ENCODE results near the gene PCDHB2. TPM values are rescaled to one million over a fixed set of nuclear protein-coding genes. Genes with fewer than 3 reads are reported as not detected.
"Not testable (repeated sequence)": the region's sequence is repeated elsewhere in the genome, so short reads cannot be mapped to it uniquely, and the experiment has no call there.

Gene PCDHB2
- total RNA-seq: not detected

DNA sequence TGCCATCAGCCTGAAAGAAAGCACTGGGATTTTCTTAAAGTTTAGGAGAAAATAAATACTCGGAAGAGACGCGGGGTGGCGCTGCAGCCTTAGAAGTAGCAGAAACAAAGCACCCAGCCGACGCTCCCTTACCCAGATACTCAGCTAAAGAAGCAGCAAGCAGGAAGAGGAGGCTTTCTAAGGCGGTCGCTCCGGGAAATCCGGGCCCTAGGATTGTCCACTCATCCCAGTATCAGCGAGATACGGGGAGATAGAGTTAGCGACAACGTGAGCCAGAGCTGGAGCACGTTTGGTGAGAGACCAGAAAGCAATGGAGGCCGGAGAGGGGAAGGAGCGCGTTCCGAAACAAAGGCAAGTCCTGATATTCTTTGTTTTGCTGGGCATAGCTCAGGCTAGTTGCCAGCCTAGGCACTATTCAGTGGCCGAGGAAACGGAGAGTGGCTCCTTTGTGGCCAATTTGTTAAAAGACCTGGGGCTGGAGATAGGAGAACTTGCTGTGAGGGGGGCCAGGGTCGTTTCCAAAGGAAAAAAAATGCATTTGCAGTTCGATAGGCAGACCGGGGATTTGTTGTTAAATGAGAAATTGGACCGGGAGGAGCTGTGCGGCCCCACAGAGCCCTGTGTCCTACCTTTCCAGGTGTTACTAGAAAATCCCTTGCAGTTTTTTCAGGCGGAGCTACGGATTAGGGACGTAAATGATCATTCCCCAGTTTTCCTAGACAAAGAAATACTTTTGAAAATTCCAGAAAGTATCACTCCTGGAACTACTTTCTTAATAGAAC is at the start of gene PCDHB2:
Gene PCDHB2 (plus strand): TSS at position 135 of the 782 bp plus-strand sequence. CDS start 176 bp downstream, at position 311.
- ChIA-PET CTCF (no interaction called here), POLR2A (no interaction called here)

DNA sequence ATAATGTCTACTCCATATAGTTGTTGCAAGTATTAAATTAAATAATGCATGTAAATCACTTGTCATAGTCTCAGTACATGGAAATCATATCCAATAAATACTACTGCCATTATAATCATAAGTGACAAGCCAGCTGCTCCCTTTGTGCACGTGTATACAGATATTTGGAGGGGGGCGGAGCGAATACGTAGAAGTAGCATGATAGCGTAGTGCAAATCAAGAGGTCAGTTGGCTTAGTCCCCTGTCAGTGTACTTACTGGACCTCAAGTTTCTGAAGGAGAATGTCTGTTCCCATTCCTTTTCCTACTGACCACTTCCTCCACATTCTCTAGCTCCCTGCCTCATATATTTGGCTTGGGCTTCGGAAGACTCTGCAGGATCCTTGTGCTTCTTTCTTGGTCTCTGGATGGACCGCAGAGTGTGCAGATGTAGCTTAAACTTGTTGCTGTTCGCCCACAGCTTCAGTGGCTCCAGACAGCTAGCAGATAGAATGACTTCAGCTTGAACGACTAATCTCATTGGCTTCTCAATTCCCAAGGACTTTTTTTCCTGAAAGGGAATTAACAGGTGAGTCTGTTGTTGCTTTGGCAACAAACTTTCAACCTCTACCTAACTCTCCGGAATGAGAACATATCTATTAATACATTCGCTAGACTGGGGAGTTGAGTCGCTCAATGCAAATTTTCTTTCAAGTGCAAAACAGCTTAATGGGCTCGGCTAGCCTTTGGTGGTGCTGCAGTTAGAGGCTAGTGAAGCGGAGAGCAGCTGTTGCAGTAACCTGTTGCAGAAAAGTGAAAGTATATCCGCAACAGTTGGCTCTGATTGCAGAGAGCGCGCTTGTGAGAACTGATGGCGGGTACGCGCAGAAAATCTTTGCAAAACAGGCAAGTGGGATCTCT is 43.5 kb upstream of the PCDHB2 start, which contains the start of gene PCDHB1:
Gene PCDHB1 (plus strand): TSS at position 753 of the 899 bp plus-strand sequence. CDS start 97 bp downstream, at position 850.
- POLR2A ChIA-PET: no interaction called here
- CTCF ChIA-PET: no interaction called here

DNA sequence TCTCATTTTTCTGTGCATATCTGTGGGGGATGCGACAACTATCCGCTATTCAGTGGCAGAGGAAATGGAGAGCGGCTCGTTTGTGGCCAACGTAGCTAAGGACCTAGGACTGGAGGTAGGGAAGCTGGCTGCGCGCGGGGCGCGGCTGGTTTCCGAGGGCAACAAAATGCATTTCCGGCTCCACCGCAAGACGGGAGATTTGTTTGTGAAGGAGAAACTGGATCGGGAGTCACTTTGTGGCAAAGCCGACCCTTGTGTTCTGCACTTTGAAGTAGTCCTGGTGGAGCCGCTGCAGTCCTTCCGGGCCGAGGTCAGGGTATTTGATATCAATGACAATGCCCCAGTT is 42.9 kb upstream of the PCDHB2 start:
- ChIA-PET CTCF (no interaction called here), POLR2A (no interaction called here)

DNA sequence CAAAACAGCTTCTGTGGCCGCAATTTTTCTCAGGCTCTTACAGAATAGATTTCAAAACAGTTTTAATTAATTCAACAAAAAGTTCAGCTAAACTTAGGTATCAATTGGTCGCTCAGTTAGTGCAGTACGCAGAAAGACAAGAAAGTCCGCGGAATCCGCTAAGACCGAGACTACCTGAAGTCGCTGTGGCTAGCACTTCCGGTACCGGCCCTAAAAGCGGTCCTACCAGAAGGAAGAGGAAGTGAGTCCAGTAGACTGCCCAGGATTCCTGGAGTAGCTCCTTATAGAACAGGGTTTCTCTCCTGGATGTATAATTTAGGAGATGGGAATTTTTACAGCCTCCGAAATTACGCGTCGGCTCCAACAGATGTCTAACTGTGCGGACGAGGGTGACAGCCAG is 16.6 kb upstream of the PCDHB2 start:
- CTCF ChIA-PET: no interaction called here
- POLR2A ChIA-PET: no interaction called here

DNA sequence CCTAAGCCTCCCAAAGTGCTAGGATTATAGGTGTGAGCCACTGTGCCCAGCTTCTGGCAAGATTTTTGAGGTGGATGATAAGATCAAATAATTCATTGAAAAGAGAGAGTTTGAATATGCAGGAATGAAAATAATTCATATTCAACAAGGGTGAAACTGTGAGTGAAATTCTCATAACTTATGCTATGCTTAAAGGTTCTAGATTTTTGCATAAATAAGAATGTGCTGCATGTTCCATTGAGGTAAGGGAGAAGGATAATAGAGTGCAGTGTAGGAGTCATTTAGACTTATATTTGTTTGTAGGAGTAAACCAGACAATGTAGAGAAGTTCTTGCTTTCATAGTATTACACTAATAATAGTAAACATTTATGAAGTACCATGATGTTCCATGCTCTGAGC is 12.2 kb upstream of the PCDHB2 start:
- CTCF ChIA-PET: interaction anchor here (0.7 kb wide), 1 partner anchor 344 kb away, joined by 5 read pairs; no protein-coding TSS in a partner anchor
- POLR2A ChIA-PET: no interaction called here

DNA sequence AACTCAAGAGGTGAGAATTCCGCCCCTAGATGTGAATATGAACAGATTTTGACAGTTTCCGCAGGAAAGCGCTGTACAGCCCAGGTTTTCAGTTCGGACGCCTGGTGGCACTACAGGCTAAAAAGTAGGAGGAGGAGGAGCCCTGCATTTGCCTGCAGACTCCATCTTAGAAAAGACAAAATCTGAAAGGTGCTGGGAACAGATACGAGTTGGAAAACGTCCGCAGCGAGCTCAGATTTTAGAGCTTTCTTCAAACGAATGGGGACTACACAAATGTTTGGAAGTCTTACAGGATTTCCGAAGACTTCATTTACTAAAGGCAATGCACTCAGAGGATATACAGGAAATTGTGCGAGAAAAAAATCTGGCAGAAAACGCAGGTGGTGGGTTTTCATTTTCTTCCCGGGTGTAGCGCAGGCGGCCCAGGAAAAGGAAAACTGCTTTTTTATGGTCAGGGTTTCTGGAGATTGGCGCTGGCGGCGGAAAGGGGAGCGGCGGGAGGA is 9.9 kb upstream of the PCDHB2 start:
- ChIA-PET CTCF (no interaction called here), POLR2A (no interaction called here)

DNA sequence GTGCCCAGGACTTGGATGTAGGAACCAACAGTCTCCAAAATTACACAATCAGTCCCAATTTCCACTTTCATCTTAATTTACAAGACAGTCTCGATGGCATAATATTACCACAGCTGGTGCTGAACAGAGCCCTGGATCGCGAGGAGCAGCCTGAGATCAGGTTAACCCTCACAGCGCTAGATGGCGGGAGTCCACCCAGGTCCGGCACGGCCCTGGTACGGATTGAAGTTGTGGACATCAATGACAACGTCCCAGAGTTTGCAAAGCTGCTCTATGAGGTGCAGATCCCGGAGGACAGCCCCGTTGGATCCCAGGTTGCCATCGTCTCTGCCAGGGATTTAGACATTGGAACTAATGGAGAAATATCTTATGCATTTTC is 837 bp downstream of the PCDHB2 start:
- CTCF ChIA-PET: no interaction called here
- POLR2A ChIA-PET: no interaction called here

DNA sequence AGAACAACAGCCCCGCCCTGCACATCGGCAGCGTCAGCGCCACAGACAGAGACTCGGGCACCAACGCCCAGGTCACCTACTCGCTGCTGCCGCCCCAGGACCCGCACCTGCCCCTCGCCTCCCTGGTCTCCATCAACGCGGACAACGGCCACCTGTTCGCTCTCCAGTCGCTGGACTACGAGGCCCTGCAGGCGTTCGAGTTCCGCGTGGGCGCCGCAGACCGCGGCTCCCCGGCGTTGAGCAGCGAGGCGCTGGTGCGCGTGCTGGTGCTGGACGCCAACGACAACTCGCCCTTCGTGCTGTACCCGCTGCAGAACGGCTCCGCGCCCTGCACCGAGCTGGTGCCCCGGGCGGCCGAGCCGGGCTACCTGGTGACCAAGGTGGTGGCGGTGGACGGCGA is 1.8 kb downstream of the PCDHB2 start:
- CTCF ChIA-PET, POLR2A ChIA-PET: not testable (repeated sequence)

DNA sequence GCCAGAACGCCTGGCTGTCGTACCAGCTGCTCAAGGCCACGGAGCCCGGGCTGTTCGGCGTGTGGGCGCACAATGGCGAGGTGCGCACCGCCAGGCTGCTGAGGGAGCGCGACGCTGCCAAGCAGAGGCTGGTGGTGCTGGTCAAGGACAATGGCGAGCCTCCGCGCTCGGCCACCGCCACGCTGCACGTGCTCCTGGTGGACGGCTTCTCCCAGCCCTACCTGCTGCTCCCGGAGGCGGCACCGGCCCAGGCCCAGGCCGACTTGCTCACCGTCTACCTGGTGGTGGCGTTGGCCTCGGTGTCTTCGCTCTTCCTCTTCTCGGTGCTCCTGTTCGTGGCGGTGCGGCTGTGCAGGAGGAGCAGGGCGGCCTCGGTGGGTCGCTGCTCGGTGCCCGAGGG is 2.2 kb downstream of the PCDHB2 start:
- POLR2A ChIA-PET, CTCF ChIA-PET: not testable (repeated sequence)

DNA sequence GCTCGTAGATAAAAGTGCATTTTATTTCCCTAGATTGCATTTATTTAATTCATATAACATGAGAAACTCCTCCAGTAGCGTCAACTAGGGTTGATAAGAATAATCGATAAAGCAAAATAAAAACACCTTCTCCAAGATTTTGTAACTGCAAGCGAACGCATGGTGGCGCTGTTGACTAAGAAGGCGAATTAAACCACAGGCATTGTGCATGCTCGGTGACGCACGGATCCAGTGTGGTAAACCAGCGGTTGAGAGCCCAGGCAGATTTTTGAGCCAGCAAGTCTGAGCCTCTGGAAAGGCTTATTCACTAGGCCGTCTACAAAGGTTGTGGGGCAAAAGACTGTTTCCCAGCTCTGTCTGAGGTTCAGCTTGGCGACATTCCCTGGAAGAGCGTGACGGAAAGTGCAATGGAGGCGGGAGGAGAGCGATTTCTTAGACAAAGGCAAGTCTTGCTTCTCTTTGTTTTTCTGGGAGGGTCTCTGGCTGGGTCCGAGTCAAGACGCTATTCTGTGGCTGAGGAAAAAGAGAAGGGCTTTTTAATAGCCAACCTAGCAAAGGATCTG is 5.9 kb downstream of the PCDHB2 start, which contains the start of gene PCDHB3:
Gene PCDHB3 (plus strand): TSS at position 231 of the 563 bp plus-strand sequence. CDS start 177 bp downstream, at position 408.
- CTCF ChIA-PET: no interaction called here
- POLR2A ChIA-PET: no interaction called here

DNA sequence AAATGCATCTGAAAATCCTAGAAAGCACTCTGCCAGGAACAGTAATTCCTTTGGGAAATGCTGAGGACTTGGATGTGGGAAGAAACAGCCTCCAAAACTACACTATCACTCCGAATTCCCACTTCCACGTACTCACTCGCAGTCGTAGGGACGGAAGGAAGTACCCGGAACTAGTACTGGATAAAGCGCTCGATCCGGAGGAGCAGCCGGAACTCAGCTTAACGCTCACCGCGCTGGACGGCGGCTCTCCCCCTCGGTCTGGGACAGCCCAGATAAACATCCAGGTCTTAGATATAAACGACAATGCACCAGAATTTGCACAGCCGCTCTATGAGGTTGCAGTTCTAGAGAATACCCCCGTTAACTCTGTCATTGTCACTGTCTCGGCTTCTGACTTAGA is 6.6 kb downstream of the PCDHB2 start:
- POLR2A ChIA-PET: no interaction called here
- CTCF ChIA-PET: no interaction called here

DNA sequence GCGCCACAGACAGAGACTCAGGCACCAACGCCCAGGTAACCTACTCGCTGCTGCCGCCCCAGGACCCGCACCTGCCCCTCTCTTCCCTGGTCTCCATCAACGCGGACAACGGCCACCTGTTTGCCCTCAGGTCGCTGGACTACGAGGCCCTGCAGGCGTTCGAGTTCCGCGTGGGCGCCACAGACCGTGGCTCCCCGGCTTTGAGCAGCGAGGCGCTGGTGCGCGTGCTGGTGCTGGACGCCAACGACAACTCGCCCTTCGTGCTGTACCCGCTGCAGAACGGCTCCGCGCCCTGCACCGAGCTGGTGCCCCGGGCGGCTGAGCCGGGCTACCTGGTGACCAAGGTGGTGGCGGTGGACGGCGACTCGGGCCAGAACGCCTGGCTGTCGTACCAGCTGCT is 7.7 kb downstream of the PCDHB2 start:
- CTCF ChIA-PET, POLR2A ChIA-PET: not testable (repeated sequence)

DNA sequence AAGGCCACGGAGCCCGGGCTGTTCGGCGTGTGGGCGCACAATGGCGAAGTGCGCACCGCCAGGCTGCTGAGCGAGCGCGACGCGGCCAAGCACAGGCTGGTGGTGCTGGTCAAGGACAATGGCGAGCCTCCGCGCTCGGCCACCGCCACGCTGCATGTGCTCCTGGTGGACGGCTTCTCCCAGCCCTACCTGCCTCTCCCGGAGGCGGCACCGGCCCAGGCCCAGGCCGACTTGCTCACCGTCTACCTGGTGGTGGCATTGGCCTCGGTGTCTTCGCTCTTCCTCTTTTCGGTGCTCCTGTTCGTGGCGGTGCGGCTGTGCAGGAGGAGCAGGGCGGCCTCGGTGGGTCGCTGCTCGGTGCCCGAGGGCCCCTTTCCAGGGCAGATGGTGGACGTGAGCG is 8.1 kb downstream of the PCDHB2 start:
- CTCF ChIA-PET, POLR2A ChIA-PET: not testable (repeated sequence)

DNA sequence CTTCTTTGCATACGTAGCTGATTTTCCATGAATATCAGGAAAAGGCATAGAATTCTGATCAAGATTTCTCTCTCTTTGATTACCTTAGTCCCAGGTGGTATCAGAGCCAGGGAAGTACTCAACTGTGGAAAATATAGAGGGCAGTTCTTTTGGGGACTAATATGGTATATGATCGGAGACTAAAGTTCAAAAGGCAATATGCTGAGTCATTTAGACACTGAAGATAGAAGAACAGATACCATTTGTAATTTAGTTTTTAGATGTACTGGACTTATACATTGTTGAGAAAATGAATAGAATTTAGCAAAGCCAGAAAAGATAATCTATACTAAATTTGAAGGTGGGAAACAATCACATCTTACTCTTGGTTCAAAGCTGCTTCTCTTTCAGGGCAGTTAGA is 10.9 kb downstream of the PCDHB2 start:
- POLR2A ChIA-PET: no interaction called here
- CTCF ChIA-PET: no interaction called here

DNA sequence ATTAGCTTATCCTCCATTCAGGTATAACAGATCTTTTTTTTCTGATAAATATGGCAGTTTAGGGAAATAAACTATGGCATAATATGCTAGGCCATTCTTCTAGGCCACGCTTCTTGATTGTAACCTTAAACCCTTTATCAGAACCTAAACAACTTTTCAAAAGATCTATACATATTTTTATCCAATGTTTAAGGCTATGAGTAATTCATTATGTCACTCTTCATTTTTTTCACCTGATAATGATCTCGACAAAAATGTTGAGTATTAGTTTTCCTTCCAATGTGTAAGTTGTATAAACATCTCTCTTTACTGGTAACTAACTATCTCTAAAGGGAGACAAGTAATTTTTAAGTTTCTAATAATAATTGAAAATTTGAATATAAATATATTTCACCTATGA is 24.8 kb downstream of the PCDHB2 start:
- CTCF ChIA-PET: no interaction called here
- POLR2A ChIA-PET: no interaction called here

DNA sequence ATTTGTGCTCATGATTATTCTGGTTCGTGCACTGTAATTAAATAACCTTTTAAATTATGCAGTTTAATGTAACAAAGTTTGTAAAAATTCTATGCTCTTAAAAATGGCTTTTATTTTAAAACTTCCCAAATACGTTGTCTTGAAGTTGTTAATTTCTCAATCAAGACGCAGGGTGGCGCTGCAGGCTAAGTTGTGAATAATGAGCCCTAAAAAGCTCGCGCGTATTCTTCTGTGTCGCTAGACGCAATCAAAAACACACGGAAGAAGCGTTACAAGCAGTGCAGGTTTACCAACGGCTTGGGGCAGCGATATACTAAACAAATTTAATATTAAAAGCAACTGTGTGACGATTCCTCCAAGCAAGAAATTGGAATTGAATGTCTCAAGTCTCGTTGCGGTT is 27.1 kb downstream of the PCDHB2 start, which contains the start of gene PCDHB4:
Gene PCDHB4 (plus strand): TSS at position 256 of the 400 bp plus-strand sequence. CDS start 181 bp downstream, outside the sequence.
- CTCF ChIA-PET: no interaction called here

DNA sequence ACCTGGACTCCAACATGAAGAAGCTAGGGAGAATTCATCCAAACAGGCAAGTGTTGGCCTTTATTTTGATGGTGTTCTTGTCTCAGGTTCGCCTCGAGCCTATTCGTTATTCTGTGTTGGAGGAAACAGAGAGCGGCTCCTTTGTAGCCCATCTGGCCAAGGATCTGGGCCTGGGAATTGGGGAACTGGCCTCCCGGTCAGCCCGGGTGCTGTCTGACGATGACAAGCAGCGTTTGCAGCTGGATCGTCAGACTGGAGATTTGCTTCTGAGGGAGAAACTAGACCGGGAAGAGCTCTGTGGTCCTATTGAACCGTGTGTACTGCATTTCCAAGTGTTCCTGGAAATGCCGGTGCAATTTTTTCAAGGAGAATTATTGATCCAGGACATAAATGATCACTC is 27.6 kb downstream of the PCDHB2 start:
- ChIA-PET CTCF (no interaction called here), POLR2A (no interaction called here)

More for the DNA sequence above, 27.1 kb downstream of the PCDHB2 start, which contains the start of gene PCDHB4:
- POLR2A ChIA-PET: no interaction called here

DNA sequence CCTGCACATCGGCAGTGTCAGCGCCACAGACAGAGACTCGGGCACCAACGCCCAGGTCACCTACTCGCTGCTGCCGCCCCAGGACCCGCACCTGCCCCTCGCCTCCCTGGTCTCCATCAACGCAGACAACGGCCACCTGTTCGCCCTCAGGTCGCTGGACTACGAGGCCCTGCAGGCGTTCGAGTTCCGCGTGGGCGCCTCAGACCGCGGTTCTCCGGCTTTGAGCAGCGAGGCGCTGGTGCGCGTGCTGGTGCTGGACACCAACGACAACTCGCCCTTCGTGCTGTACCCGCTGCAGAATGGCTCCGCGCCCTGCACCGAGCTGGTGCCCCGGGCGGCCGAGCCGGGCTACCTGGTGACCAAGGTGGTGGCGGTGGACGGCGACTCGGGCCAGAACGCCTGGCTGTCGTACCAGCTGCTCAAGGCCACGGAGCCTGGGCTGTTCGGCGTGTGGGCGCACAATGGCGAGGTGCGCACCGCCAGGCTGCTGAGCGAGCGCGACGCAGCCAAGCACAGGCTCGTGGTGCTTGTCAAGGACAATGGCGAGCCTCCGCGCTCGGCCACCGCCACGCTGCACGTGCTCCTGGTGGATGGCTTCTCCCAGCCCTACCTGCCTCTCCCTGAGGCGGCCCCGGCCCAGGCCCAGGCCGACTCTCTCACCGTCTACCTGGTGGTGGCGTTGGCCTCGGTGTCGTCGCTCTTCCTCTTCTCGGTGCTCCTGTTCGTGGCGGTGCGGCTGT is 29.2 kb downstream of the PCDHB2 start:
- CTCF ChIA-PET, POLR2A ChIA-PET: not testable (repeated sequence)

DNA sequence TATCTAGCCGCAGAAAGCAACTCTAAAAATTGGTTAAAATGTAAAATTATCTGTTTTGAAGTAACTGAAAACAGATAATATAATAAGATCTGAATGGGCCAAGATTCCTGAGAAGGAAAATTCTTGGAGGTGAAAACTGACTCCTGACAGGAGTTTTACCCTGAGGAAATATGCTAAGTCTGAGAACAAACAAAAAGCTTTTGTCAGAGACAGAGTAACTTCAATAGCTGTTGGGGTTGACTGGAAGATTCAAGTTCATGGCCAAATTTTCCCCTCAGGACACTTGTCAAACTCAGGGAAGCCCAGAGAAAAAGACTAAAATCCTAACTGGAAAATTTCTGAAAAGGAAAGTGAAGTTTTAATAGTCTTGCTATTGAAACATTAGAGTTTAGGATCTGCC is 32.9 kb downstream of the PCDHB2 start:
- POLR2A ChIA-PET: no interaction called here

More for the DNA sequence above, 32.9 kb downstream of the PCDHB2 start:
- CTCF ChIA-PET: no interaction called here
